GM18909 (cell line): ENCODE results near the gene SEC62.
"Not testable (repeated sequence)": the region's sequence is repeated elsewhere in the genome, so short reads cannot be mapped to it uniquely, and the experiment has no call there.

Source experiments
- ATAC-seq: cut with Tn5 transposase; IDR thresholded peaks from one replicate; pipeline ENCODE4 v1.9.1; 2021; ENCODE audit warnings: mild to moderate bottlenecking; ENCODE audit not compliant: unreplicated experiment, poor library complexity

Gene SEC62

DNA sequence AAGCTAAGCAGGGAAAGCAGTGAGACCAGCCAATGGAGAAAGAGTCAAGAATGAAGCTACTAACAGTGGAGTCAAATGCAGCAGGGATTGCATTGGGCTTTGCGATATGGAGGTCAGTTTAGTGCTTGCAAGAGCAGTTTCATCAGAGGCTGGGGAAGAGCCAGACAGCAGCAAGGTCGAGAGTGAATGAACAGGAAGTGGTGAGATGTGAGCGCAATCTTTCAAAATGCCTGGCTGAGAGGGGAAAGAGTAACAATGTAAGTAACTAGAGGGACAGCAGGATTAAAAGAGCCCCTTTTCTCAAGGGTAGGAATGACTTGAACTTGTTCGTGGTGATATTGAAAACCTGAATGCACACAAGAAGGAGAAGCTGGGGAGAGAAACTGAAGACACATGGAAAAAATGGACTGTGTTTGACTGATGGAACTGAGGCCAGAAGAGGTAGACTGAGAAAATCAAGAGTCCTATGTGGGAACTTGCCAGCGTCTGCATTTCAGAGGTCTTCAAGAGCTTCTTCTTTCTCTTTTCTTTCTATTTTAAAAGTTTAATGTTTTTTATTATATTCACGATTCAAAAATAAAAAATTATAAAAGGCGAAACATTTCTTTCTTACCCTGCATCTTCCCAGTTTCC is 40.5 kb downstream of the SEC62 start:
- ATAC-seq: peak; percentile 95

DNA sequence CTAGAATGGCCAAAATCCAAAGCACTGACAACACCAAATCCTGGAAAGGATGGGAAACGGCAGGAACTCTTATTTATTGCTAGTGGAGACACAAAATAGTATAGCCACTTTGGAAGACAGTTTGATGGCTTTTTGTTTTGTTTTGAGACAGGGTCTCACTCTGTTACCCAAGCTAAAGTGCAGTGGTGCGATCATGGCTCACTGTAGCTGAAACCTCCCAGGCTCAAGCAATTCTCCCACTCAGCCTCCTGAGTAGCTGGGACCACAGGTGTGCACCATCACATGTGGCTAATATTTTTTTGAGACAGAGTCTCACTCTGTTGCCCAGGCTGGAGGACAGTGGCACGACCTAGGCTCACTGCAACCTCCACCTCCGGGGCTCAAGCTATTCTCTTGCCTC is 43.9 kb downstream of the SEC62 start:
- no peak for ATAC-seq

DNA sequence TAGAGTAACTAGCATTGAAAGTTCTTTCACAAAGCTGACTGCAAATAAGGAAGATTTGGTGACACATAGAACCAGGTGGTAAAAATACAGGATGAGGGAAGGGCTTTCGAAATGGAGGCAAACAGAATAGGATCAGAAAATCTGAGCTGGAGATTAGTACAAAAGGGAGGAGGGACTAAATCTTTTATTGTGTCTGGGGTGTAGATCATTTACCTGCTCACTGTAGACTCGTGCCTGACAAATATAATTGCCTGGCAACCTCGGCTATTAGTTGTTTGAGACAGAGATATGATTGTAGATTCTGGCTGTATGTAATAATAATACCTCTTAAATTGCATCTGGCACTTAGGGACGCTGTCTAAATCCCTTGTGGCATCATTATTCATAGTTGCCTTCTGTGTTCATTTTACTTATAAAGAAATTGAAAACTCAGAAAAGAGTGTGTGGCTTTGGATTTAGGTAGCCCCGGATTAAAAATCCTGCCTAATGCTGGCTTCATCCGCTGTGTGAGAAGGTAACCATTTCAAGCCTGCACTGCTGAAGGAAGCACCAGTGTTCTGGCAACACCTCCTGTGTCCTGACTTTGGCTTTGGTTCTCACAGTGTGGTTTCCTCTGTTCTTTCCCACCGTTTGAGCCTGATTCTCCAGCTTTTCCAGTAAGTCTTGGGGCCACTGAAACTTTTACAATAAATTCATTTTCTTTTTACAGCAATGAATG is 46.2 kb downstream of the SEC62 start:
- no peak for ATAC-seq

DNA sequence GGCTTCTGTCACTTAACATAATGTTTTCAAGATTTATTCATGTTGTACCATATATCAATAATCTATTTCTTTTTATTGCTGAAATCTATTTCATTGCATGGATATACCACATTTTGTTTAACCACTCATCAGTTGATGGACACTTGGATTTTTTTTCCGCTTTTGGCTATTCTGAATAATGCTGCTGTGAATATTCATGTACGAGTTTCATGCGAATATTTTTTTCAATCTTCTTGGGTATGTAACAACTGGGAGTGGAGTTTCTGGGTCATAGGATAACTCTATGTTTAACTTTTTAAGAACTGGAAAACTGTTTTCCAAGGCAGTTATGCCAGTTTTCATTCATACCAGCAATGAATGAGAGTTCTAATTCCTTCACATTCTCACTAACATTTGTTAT is 49.5 kb downstream of the SEC62 start:
- no peak for ATAC-seq

- ATAC-seq: not testable (repeated sequence)
These were observed 52.7 kb downstream of the SEC62 start for GRCh38 chr3:170019306-170019705.

DNA sequence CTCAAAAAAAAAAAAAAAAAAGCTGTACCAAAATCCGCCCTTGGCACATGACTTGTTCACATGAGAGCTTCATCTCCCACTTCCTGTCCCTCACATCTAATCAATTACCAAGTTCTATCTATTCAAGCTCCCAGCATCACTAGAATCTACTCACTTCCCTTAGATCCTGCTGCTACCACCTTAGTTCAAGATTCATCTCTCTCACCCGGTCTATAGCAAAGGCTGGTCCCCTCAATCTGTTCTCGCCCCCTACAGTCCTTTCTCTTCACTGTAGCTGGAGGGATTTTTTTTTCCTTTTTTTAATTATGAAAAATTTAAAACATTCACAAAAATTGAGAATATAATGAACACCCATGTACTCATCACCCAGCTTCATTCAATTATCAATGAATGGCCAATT is 54.5 kb downstream of the SEC62 start:
- ATAC-seq: no peak

- ATAC-seq: no peak
These were observed 55.7 kb downstream of the SEC62 start for GRCh38 chr3:170022336-170022735.

DNA sequence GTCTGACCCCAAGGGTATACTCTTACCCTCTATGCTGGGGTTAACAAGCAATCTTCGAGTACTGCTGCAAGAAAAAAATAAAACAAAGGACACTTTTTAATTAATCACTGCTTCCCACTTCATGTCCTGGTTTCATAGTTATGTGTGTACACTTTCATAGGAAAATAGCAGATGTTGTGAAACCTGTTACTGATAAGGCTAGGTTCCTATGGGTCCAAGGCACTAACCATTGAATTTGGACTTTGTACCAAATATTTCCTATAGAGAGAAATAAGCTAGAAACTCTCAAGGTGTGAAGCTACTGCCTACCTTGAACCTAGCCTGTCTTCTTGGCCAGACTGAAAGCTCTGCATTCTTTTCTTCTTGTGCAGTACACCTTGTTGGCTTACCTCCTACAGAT is 56.6 kb downstream of the SEC62 start:
- ATAC-seq: no peak

DNA sequence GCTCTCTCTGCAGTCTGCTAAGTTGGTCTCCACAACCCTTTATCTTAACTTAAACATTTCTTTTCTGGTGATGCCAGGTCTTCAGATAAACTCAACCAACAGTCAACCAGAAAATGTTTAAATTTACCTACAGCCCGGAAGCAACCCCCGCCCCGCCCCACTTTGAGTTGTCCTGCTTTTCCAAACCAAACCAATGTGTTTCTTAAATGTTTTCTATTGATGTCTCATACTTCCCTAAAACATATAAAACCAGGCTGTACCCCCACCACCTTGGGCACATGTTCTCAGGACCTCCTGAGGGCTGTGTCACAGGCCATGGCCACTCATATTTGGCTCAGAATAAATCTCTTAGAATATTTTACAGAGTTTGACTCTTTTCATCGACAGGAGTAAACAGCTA is 58.0 kb downstream of the SEC62 start:
- ATAC-seq: no peak

DNA sequence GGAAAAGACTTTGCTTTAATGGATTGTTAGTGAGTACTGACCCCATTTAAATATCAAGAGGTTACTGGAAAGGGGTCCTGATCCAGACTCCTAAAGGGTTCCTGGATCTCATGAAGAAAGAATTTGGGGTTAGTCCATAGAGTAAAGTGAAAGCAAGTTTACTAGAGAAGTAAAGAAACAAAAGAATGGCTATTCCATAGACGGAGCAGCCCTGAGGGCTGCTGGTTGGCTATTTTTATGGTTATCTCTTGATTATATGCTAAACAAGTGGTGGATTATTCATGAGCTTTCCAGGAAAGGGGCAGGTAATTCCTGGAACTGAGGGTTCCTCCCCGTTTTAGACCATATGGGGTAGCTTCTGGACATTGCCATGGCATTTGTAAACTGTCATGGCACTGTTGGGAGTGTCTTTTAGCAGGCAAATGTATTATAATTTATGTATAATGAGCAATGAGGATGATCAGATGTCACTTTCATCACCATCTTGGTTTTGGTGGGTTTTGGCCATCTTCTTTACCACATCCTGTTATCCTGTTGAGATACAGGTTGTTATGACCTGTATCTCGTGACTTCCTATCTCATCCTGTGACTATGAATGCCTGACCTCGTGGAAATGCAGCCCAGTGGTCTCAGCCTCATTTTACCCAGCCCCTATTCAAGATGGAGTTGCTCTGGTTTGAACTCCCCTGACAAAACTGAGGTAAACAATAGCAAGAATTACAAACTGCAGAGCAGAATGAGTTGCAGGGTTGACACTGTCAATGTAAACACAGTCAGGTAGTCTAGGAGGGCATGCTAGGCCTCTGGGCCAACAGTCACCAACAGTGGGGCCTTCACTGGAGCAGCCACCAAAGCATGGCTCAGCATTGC is 60.9 kb downstream of the SEC62 start:
- no peak for ATAC-seq

DNA sequence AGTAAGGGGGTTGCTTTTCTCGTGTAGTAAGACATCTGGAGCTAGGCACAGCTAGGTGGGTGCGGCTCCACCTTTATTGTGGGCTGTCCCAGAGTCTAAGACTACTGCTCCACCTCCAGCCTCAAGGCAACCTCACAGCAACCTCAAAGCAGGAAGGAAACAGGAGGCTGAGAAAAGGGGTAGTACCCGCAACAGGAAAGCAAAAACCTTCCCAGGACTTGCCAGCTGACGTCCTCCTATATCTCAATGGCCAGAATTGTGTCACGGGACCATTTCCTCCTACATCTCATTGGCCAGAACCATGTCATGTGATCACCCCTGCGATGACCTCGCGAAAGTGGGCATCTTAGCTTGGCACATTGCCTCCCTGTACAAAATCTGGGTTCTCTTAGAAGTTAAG is 66.9 kb downstream of the SEC62 start:
- ATAC-seq: no peak

DNA sequence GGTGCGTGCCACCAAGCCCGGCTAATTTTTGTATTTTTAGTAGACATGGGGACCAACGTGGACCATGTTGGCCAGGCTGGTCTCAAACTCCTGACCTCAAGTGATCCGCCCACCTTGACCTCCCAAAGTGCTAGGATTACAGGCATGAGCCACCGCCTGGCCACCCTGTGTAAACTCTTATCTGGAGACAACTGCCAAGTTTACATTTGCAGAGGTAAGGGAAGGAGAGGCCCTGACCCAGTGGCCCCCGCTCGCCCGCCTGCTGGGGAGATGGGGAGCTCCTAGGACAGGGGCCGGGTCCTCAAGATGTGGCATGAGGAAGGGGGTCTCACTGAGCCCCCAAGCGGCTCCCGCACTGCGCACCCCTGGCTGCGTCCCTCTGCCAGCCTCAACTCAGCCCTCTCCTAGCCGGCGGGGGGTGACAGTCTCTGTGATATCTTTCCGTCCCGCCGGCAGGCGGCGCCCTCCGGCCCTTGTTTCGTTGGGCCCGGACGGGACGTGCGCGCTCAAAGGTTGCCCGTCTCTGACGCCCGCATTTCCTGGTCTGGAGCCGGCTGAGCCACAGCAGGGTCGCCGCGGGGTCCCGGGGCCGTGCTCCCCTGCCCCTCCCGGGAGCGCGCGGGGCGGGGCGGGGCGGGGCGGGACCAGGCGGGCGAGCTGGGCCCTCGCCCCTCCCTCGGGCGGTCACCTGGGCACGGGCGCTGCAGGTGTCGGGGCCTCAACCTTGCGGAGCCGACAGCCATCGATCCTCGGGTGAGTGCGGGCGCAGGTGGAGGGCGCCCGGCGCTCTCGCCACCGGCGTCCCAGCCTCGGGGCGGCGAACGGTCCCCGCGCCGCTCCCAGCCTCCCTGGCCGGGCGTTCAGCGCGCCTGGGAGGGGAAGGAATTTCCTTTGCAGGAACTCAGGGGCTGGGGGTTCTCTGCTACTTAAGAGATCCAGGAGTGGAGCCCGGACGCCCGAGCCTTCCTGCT is 71.1 kb downstream of the SEC62 start, which contains the start of gene GPR160:
Gene GPR160 (plus strand): TSS at position 533 of the 971 bp plus-strand sequence. CDS start 45,978 bp downstream, outside the sequence.
- peak; percentile 86 for ATAC-seq

- ATAC-seq: peak; percentile 20
These were observed 72.0 kb downstream of the SEC62 start for GRCh38 chr3:170038434-170039110.

DNA sequence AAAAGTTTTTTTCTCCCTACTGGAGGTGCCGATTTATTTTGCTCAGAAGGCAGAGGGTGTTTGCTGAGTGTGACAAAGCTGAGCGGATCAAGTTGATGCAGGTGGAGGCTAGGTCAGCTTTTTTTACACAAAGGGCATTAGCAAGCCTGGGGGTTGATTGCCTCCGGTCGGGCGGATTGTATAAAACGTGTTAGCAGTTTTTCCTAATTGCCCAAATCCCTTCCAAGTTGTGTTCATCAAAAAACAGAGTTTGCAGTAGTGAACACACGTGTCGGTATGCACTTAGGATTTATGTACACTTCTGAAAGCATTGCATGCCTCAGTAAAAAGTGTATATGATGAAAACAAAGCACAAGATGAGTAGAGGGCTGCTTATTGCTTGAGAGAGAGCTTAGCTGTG is 73.8 kb downstream of the SEC62 start:
- no peak for ATAC-seq

DNA sequence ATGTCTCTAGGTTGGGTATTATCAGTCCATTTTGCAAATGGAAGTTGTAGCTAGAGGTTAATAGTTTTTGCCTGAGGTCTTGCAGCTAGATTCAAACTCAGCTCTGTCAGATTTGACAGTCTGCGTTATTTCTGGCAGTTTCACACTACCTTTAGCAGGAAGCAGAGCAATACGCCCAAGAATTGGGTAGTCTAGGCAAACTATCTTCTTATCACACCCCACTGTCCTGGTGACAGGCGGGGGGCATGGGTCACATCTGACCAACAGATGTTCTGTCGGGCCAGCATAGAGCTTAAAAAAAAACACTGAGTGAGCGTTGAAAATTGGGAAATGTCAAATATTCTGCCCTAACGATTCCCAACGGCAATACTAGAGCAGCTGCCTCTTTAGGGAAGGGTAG is 76.9 kb downstream of the SEC62 start:
- ATAC-seq: no peak

GRCh38 chr3:170044271-170044670 is 77.7 kb downstream of the SEC62 start:
- no peak for ATAC-seq

DNA sequence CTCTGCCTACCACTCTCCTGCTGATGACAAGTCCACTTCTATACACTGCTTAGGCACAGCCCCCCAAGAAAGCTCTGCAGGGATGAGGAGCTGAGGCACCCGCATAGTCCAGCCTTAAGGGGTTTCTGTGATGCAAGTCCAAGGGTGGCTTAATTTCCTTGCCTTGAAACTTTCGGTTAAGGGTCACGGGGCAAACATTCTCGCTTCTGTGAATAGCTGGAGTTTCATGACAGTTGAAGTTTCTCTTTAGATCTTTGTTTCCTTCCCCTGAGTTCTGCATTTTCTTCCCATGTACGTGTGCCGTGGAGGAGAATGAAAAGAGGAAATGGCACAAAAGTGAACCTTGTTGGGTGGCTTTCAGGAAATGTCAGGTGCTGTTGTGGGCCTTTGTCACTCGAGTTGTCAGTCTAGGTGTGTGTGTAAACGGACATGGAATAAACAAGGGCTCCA is 78.2 kb downstream of the SEC62 start:
- peak; percentile 85 for ATAC-seq

GRCh38 chr3:170046269-170047132 is 79.9 kb downstream of the SEC62 start:
- ATAC-seq: no peak

DNA sequence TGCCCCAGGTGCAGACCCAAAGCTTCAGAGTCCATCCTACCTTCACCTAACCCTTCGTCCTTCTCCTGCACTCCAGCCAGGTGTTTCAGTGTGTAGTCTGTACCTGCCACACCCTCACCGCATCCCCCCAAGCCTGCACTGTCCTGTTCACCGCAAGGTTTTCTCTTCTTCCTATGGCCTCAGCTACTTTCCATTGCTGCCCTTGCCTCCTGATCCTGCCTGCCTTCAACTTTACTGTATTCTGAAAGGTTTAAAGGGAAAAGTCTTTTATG is 80.5 kb downstream of the SEC62 start:
- ATAC-seq: no peak
